HG03469 (cell line): ENCODE measurements around the gene ADARB2.
"Not testable (repeated sequence)": the region's sequence is repeated elsewhere in the genome, so short reads cannot be mapped to it uniquely, and the experiment has no call there.

Source experiments
- ATAC-seq: cut with Tn5 transposase; IDR thresholded peaks from one replicate; pipeline ENCODE4 v1.9.1; 2021; ENCODE audit warnings: mild to moderate bottlenecking, moderate library complexity, moderate number of reproducible peaks; ENCODE audit not compliant: unreplicated experiment

The ADARB2 gene

GRCh38 chr10:1416456-1417037, 320.8 kb downstream of the ADARB2 start:
- ATAC-seq = no peak

- ATAC-seq = no peak
These were observed 322.4 kb downstream of the ADARB2 start for GRCh38 chr10:1414893-1415292.

GRCh38 chr10:1414346-1414745, 323.0 kb downstream of the ADARB2 start:
- not testable (repeated sequence) for ATAC-seq

GRCh38 chr10:1413823-1414222, 323.5 kb downstream of the ADARB2 start:
- no peak for ATAC-seq

GRCh38 chr10:1413256-1413655, 324.1 kb downstream of the ADARB2 start:
- ATAC-seq = no peak

- no peak for ATAC-seq
These were observed 324.7 kb downstream of the ADARB2 start for GRCh38 chr10:1412531-1413189.

- no peak for ATAC-seq
These were observed 325.4 kb downstream of the ADARB2 start for GRCh38 chr10:1411956-1412355.

- no peak for ATAC-seq
These were observed 325.9 kb downstream of the ADARB2 start for GRCh38 chr10:1411451-1411850.

- ATAC-seq = no peak
These were observed 326.6 kb downstream of the ADARB2 start for GRCh38 chr10:1410469-1411395.

GRCh38 chr10:1410032-1410431, 327.3 kb downstream of the ADARB2 start:
- no peak for ATAC-seq

- no peak for ATAC-seq
These were observed 327.9 kb downstream of the ADARB2 start for GRCh38 chr10:1409392-1409791.

- no peak for ATAC-seq
These were observed 328.5 kb downstream of the ADARB2 start for GRCh38 chr10:1408651-1409367.

- ATAC-seq = no peak
These were observed 330.1 kb downstream of the ADARB2 start for GRCh38 chr10:1406967-1407945.

- ATAC-seq = no peak
These were observed 331.0 kb downstream of the ADARB2 start for GRCh38 chr10:1406132-1406966.

GRCh38 chr10:1404323-1405260, 332.7 kb downstream of the ADARB2 start:
- ATAC-seq = no peak

GRCh38 chr10:1403508-1404322, 333.6 kb downstream of the ADARB2 start:
- ATAC-seq = no peak
